B cell (primary cell): ENCODE data around the gene ZNF354C.

Experiments
- EZH2 ChIP-seq: IDR thresholded peaks from 2 replicates; pipeline ENCODE4 v1.6.1; 2012; ENCODE audit warnings: borderline replicate concordance, low read depth, mild to moderate bottlenecking, moderate library complexity, low read length; ENCODE audit not compliant: insufficient read depth, poor library complexity, severe bottlenecking
- TF ChIP-seq, protein P1 (sequence below): fragments of 200-600 bp; IDR thresholded peaks from one replicate; pipeline ENCODE4 v1.8.0; 2022; ENCODE audit warnings: antibody characterized with exemption, mild to moderate bottlenecking

- TF ChIP-seq, protein P1, sequence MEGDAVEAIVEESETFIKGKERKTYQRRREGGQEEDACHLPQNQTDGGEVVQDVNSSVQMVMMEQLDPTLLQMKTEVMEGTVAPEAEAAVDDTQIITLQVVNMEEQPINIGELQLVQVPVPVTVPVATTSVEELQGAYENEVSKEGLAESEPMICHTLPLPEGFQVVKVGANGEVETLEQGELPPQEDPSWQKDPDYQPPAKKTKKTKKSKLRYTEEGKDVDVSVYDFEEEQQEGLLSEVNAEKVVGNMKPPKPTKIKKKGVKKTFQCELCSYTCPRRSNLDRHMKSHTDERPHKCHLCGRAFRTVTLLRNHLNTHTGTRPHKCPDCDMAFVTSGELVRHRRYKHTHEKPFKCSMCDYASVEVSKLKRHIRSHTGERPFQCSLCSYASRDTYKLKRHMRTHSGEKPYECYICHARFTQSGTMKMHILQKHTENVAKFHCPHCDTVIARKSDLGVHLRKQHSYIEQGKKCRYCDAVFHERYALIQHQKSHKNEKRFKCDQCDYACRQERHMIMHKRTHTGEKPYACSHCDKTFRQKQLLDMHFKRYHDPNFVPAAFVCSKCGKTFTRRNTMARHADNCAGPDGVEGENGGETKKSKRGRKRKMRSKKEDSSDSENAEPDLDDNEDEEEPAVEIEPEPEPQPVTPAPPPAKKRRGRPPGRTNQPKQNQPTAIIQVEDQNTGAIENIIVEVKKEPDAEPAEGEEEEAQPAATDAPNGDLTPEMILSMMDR: no peak
- no peak for TF ChIP-seq EZH2
Measured at GRCh38 chr5:179130101-179130681, 70.0 kb downstream of the ZNF354C start.
